Stimulated activated CD8-positive, alpha-beta memory T cell treated with anti-CD3 and anti-CD28 coated beads, Interleukin-4, amount 100 ng/mL, for 4 hours (primary cell): Measurements from ENCODE around the gene ADGRF5.

ENCODE experiments used
- DNase-seq, 2 donors: peaks; one replicate each; pipeline ENCODE4 v3.0.0-alpha.2; 2020; ENCODE audit warnings: low read depth in 2 of 2, low spot score in 1 of 2

Gene ADGRF5, protein sequence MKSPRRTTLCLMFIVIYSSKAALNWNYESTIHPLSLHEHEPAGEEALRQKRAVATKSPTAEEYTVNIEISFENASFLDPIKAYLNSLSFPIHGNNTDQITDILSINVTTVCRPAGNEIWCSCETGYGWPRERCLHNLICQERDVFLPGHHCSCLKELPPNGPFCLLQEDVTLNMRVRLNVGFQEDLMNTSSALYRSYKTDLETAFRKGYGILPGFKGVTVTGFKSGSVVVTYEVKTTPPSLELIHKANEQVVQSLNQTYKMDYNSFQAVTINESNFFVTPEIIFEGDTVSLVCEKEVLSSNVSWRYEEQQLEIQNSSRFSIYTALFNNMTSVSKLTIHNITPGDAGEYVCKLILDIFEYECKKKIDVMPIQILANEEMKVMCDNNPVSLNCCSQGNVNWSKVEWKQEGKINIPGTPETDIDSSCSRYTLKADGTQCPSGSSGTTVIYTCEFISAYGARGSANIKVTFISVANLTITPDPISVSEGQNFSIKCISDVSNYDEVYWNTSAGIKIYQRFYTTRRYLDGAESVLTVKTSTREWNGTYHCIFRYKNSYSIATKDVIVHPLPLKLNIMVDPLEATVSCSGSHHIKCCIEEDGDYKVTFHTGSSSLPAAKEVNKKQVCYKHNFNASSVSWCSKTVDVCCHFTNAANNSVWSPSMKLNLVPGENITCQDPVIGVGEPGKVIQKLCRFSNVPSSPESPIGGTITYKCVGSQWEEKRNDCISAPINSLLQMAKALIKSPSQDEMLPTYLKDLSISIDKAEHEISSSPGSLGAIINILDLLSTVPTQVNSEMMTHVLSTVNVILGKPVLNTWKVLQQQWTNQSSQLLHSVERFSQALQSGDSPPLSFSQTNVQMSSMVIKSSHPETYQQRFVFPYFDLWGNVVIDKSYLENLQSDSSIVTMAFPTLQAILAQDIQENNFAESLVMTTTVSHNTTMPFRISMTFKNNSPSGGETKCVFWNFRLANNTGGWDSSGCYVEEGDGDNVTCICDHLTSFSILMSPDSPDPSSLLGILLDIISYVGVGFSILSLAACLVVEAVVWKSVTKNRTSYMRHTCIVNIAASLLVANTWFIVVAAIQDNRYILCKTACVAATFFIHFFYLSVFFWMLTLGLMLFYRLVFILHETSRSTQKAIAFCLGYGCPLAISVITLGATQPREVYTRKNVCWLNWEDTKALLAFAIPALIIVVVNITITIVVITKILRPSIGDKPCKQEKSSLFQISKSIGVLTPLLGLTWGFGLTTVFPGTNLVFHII (N-terminal part only)

GRCh38 chr6:46921731-46922130, at the start of gene ADGRF5:
ADGRF5 (minus strand) TSS chr6:46921938; CDS start chr6:46906762, 15,176 bp downstream.
- DNase-seq, result no peak

DNA sequence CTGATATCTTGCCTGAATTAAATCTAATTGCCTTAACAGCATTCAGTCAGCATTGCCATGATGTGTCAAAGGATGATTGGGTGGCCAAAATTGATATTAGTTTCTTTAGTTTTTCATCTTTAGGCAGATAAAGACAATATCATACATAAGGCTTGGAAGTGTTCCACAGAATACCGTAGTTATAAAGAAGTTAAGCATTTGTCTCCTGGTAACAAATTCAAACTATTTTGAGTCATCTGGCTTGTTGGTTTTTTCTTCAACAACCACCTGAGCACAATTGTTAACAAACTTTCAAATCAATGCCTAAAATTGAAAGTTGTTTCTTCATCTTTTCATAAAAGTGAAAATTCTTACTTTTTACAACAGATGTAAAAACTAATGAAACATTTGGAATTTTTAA, 47.5 kb upstream of the ADGRF5 start:
- no peak for DNase-seq

- DNase-seq, result no peak
These were observed 46.1 kb upstream of the ADGRF5 start for GRCh38 chr6:46967826-46968349.

DNA sequence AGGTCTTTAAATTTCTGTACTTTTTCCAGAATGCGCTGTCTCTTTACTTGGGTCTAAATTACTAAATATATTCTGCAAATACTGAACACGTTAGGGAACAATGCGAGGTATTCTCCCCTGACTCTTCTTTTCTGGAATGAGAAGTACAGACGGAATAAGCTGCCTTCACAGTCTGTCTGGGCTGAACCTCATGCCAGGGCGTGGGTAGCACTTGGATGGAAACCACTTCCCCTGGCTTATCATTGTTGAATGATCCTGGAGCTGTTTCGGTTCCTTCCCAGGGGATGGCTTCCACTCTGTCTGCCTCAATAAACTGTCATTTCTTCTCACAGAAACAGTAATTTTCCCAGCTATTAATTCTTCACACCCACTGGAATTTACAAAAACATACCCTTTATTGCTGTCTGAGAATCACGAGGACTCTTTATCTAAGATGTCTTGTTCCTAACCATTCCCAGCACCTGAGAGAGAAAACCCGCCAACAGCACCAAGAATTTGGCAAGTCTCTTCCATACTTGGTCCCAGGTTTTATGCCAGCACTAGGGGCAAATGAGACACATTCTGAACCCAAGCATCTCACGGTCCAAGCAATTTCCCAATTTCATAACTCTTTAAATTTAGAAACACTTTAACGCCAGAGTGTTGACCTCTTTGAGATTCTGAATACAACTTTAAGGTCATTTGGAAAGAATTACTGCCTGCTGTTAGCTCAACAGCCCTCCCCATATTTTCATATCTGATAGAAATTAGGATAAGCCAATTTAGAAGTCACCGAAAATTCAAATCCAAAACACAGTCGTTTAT, 43.2 kb upstream of the ADGRF5 start:
- DNase-seq, result no peak

DNA sequence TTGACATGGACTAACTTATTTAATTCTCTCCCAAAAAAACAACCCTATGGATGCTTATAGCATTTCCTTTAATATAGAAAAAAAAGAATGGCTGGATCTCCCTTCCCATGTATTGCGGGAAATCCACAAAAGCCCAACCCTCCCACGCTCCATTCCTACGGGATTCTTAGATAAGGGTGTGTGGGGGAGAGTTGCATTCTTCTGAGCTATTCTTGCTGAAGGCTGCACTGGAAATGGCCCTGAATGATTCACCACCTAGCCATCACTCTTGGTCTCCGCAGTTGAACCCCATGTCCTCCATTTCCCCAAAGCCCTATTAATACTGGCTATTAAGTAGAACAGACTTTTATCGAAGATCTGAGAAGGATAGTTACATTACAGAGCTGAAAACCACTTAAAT, 41.9 kb upstream of the ADGRF5 start:
- no peak for DNase-seq

DNA sequence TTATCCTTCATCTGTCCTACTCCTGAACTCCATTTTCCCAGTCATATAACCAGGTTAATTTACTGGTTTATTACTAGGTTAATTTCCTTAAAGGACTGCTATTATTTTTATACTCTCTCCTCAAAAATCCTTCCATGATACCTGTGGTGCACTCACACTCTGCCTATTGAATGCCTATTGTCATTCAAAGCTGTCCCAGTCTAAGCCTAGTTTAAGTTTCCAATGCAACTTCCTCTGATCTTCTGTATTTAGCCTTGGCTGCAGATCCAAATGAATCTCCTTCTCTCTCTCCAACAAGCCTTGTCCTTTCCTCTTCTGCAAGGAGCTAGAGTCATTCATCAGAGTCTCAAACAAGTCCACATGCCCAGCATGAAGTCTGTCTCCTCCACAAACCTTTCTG, 41.3 kb upstream of the ADGRF5 start:
- no peak for DNase-seq

GRCh38 chr6:46961711-46962110, 40.0 kb upstream of the ADGRF5 start:
- no peak for DNase-seq

DNA sequence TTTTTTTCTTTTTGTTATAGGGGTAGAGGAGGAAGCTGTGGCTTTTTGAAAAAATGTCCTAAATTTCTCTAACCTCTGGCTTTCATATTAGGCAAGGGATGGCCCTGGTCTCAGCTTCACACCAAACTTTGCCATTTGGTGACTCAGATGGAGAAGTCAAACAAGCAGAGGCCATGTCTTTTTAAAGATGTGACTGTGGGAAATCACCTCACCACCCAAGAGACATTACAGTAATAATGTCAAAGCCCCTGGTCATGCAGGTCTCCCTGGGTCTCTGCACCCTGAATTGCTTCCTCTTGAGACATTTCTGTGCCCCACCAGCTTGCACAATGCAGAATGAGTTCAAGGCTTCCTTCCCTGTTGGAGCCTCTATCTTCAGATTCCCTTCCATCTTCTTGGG, 39.5 kb upstream of the ADGRF5 start:
- no peak for DNase-seq

- no peak for DNase-seq
These were observed 37.7 kb upstream of the ADGRF5 start for GRCh38 chr6:46959419-46959818.

DNA sequence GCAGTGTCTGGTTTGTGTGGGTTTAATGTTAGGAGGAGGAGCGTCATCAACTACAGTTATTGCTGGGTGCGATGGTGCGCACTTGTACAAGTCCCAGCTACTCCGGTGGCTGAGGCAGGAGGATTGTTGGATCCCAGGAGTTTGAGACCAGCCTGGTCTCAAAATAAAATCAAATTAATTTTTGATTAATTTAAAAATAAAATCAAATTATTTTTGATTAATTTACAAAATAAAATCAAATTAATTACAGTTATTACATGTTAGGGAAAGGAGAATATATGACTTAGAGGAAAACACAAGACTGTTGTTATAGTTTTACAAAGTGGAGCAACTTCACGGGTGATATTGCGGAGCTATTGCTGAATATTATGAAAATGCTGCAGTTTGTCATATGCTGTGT, 34.7 kb upstream of the ADGRF5 start:
- DNase-seq, result no peak

- DNase-seq, result no peak
These were observed 33.2 kb upstream of the ADGRF5 start for GRCh38 chr6:46954837-46955451.

DNA sequence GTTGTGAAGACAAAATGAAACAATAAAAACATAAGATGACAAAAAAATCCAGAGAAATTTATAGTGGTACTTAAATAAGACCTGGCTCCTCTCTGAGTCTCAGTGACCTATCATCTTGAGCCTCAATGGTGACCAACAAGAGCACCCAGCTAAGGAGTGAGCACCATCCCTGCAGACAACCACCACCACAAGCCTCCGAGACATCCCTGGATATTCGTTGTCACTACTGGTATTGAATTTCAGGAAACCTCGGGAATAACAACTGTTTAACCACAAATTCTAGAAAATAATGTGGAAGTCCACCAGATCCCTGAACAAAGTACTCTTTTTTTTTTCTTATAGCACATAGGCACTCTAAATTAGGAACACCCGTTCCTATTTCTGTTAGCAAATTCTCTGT, 32.2 kb upstream of the ADGRF5 start:
- no peak for DNase-seq

DNA sequence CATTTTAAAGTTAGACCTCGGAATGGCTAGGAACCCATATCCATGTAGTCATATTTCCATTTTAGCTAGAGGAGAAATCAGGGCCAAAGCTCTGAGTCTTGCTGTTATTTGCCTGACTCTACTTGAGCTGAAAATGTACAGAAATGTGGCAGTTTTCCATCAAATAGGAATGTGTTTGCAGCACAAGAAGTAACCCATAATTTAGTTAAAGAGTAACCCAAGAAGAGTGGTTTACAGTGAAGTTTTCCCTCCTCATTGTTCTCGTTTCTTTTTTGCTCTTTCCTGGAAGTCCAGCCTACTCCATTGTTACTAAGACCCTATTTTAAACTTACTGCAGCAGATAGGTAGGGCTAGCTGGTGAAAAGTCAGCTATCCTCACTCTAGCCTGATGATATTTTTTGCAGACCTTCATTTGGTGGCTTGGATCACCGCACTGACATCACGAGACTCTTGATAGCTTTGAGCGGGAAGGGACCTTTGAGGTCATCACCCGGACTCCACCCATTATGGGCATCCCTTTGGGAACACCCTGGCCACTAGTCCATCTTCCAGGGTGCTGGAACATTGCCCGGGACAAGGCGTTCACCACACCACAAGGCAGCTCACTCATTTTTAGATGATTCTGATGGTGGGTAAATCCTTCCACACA, 28.0 kb upstream of the ADGRF5 start:
- DNase-seq, result no peak

GRCh38 chr6:46948699-46949098, 27.0 kb upstream of the ADGRF5 start:
- no peak for DNase-seq

DNA sequence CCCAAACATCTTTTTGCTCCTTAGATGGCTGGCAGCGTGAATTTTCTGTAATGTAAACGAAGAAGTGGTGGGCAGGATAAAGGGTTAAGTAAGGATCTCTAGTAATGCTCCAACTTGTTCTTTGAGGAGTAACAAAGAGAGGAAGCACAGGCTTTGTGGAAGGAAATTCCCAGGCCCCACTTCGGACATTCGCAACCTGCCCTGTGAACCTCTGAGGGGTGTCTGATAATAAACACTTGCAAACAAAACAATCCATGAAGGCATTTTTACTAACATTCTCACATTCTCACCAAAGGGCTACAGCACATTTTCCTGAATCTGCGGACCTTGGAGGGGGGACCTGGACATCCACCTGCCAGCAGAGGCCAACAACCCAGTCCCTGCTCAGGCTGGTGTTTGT, 25.8 kb upstream of the ADGRF5 start:
- no peak for DNase-seq

GRCh38 chr6:46940433-46941226, 18.9 kb upstream of the ADGRF5 start:
- DNase-seq, result no peak

GRCh38 chr6:46937642-46938041, 15.9 kb upstream of the ADGRF5 start:
- no peak for DNase-seq

DNA sequence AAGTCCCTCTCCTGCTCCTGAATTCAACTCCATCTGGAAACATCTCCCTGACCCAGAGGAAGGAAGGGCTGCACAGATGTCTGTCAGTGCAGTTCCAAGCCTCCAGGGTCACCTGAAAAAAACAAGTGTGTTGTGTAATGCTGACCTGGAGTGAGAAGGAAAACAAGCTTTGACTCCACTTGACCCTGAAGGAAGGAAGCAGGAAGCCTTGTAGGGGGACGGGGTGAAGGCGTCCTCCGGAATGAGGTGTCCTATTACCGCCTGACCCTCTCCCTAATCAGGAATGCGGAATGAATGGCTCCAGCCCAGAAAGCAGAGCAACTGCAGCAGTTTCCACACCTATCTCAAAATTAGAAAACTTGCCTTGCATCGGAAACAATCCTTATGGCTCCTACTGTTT, 13.9 kb upstream of the ADGRF5 start:
- DNase-seq, result no peak

DNA sequence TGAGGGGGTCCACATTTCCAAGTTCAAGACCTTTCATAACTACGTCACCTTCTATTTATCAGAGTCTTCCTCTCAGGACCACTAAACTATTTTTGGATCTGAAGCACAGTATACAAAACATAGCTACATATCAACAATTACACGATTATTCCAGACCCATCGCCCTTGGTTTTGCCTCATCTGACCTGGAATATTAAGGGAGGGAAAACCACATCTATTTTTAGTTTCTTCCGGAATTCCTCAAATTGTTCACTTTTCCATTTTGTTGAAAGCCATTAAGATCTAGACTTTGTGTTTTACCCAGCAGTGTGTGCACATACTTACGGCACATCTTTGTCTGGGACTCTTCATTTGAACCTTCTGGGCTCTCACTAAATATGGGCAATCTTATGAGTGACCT, 12.0 kb upstream of the ADGRF5 start:
- DNase-seq, result no peak
